Smooth muscle cell (in vitro differentiated cells): ENCODE data around the gene TTC14. TPM values are rescaled to one million over a fixed set of nuclear protein-coding genes. Genes with fewer than 3 reads are reported as not detected.
"Not testable (repeated sequence)": the region's sequence is repeated elsewhere in the genome, so short reads cannot be mapped to it uniquely, and the experiment has no call there.

ENCODE experiments used
- DNase-seq: peaks from one replicate; lab custom pipeline; 2025; ENCODE audit not compliant: unreplicated experiment; lab: John Stamatoyannopoulos, UW
- H2AFZ ChIP-seq: fragments of 200-600 bp; sonication (generic); 2 replicates; pipeline ENCODE4 v1.6.0; 2016; ENCODE audit warnings: antibody characterized with exemption, low read depth, mild to moderate bottlenecking
- H3F3A ChIP-seq: fragments of 200-600 bp; sonication (generic); 2 replicates; pipeline ENCODE4 v1.6.0; 2017; ENCODE audit warnings: antibody characterized with exemption, low read depth
- H3K27ac ChIP-seq: fragments of 200-600 bp; sonication (generic); 2 replicates; pipeline ENCODE4 v1.5.1; 2016; ENCODE audit warnings: low read depth, mild to moderate bottlenecking
- H3K27me3 ChIP-seq: fragments of 200-600 bp; sonication (generic); 2 replicates; pipeline ENCODE4 v1.6.1; 2016; ENCODE audit warnings: low read depth, mild to moderate bottlenecking
- H3K36me3 ChIP-seq: fragments of 200-600 bp; sonication (generic); 2 replicates; pipeline ENCODE4 v1.5.1; 2016; ENCODE audit warnings: low read depth
- H3K4me1 ChIP-seq: fragments of 200-600 bp; sonication (generic); 2 replicates; pipeline ENCODE4 v1.5.1; 2016; ENCODE audit warnings: low read depth
- H3K4me2 ChIP-seq: fragments of 200-600 bp; sonication (generic); 2 replicates; pipeline ENCODE4 v1.6.0; 2016; ENCODE audit warnings: mild to moderate bottlenecking
- H3K4me3 ChIP-seq: fragments of 200-600 bp; sonication (generic); 2 replicates; pipeline ENCODE4 v1.5.1; 2016; ENCODE audit warnings: mild to moderate bottlenecking
- H3K79me2 ChIP-seq: fragments of 200-600 bp; sonication (generic); 2 replicates; pipeline ENCODE4 v1.6.0; 2016; ENCODE audit warnings: low read depth, mild to moderate bottlenecking
- H3K9ac ChIP-seq: fragments of 200-600 bp; sonication (generic); 2 replicates; pipeline ENCODE4 v1.6.0; 2016; ENCODE audit warnings: low read depth
- H3K9me3 ChIP-seq: fragments of 200-600 bp; sonication (generic); replicated peaks from 2 replicates; pipeline ENCODE4 v1.5.1; 2016; ENCODE audit warnings: low read depth
- H4K20me1 ChIP-seq: fragments of 200-600 bp; sonication (generic); 2 replicates; pipeline ENCODE4 v1.6.0; 2016; ENCODE audit warnings: low read depth
- CTCF ChIP-seq: fragments of 200-600 bp; sonication (generic); IDR thresholded peaks from 2 replicates; pipeline ENCODE4 v1.5.1; 2017; ENCODE audit warnings: borderline replicate concordance, mild to moderate bottlenecking, antibody characterized with exemption; ENCODE audit not compliant: insufficient read depth, poor library complexity, severe bottlenecking
- WGBS: methylation state at CpG from one replicate; pipeline ENCODE4 v1.1.7; 2016; ENCODE audit warnings: low lambda C conversion rate; 5-methylcytosine and 5-hydroxymethylcytosine counted together
- polyA plus RNA-seq: library from polyadenylated mRNA; unstranded; fragments of >200 nt; fragmentation: Nextera tagmentation; extraction: Ambion mirVana; gene quantifications from 2 replicates; pipeline ENCODE4 v1.2.1, GENCODE V29; 2016
- total RNA-seq: library from RNA; depleted of rRNA; stranded (reverse); fragments of >200 nt; gene quantifications from 2 replicates; pipeline ENCODE4 v1.2.3, GENCODE V29; 2014

Gene TTC14
- total and polyA plus RNA-seq, 2 experiments from 2014 or later = 6.2 to 53.1 TPM

DNA sequence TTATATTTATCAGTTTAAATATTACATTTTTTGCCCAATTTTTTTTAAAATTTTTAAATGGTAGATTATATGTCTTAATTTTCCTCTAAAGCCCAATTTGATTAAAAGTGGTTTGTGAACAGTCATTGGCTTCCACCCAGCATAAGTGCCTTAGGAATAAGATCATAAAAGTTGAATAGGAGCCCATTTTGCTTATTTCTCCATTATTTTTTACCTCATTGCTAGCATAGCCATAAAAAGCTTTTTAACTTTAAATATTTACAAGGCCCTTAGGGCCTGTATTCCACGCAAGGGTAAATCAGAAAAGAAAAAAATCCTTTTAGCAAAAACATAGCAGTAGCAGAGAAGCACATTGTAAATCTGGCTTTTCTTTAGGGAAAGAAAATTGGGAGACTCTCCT is 9.0 kb downstream of the TTC14 start:
- no peaks in the 10 kb centered on the region for H3K27me3 ChIP-seq
- no peak for TF ChIP-seq CTCF
- no peak overlapping the region for H3K27ac ChIP-seq
- no peaks in the 10 kb centered on the region for H3F3A ChIP-seq
- H3K4me2 ChIP-seq = no peak overlapping the region
- H3K4me1 ChIP-seq = no peaks in the 10 kb centered on the region
- no peak overlapping the region for H3K4me3 ChIP-seq
- DNase-seq = no peak
- no peaks in the 10 kb centered on the region for H4K20me1 ChIP-seq
- H3K36me3 ChIP-seq = peaks cover 36% of the 10 kb centered on the region
- no peak overlapping the region for H3K9ac ChIP-seq
- H3K79me2 ChIP-seq = no peaks in the 10 kb centered on the region
- 100% methylated on average over 1 of the region's 1 CpG for WGBS
- no peak overlapping the region for H2AFZ ChIP-seq
- H3K9me3 ChIP-seq = no peaks in the 10 kb centered on the region

- no peak for TF ChIP-seq CTCF
- Histone ChIP-seq H3K4me3 (no peak overlapping the region), H4K20me1 (no peaks in the 10 kb centered on the region)
Measured at GRCh38 chr3:180612364-180612763, 10.4 kb downstream of the TTC14 start.

GRCh38 chr3:180615954-180616353 is 14.0 kb downstream of the TTC14 start:
- H3K4me2 ChIP-seq = no peak overlapping the region
- H3K79me2 ChIP-seq = no peaks in the 10 kb centered on the region
- no peak overlapping the region for H3K4me3 ChIP-seq
- TF ChIP-seq CTCF = no peak
- H2AFZ ChIP-seq = no peak overlapping the region
- no peaks in the 10 kb centered on the region for H3K9me3 ChIP-seq
- peaks cover 2% of the 10 kb centered on the region for H3K36me3 ChIP-seq
- no peak overlapping the region for H3K9ac ChIP-seq
- WGBS = 70% methylated on average over 3 of the region's 3 CpGs
- H3K27ac ChIP-seq = no peak overlapping the region
- no peak for DNase-seq
- no peaks in the 10 kb centered on the region for H3F3A ChIP-seq
- H3K27me3 ChIP-seq = no peaks in the 10 kb centered on the region
- no peaks in the 10 kb centered on the region for H4K20me1 ChIP-seq
- H3K4me1 ChIP-seq = no peaks in the 10 kb centered on the region

More at GRCh38 chr3:180612364-180612763, 10.4 kb downstream of the TTC14 start:
- H2AFZ ChIP-seq = no peak overlapping the region
- no peaks in the 10 kb centered on the region for H3K27me3 ChIP-seq
- H3K4me1 ChIP-seq = no peaks in the 10 kb centered on the region
- no peak overlapping the region for H3K4me2 ChIP-seq
- no peak overlapping the region for H3K9ac ChIP-seq
- no peaks in the 10 kb centered on the region for H3K79me2 ChIP-seq
- peaks cover 24% of the 10 kb centered on the region for H3K36me3 ChIP-seq
- DNase-seq = no peak
- no peaks in the 10 kb centered on the region for H3F3A ChIP-seq
- 95% methylated on average over 5 of the region's 5 CpGs for WGBS
- H3K9me3 ChIP-seq = no peaks in the 10 kb centered on the region
- H3K27ac ChIP-seq = no peak overlapping the region

DNA sequence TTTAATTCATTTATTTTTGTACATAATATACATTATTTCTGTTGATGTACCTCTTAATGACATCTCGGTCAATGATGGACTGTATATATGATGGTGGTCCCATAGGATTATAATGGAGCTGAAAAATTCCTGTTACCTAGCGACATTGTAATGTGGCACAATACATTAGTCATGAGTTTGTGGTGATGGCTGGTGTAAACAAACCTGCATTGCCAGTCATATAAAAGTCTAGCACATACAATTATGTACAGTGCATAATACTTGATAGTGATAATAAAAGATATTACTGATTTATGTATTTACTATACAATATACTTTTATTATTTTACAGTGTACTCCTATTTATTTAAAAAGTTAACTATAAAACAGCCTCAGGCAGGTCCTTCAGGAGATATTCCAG is 15.1 kb downstream of the TTC14 start:
- DNase-seq = no peak
- Histone ChIP-seq H3K27ac (no peak overlapping the region), H3K4me2 (no peak overlapping the region), H3F3A (no peaks in the 10 kb centered on the region), H3K79me2 (no peaks in the 10 kb centered on the region), H3K36me3 (no peaks in the 10 kb centered on the region), H4K20me1 (no peaks in the 10 kb centered on the region), H3K9ac (no peak overlapping the region), H2AFZ (no peak overlapping the region), H3K27me3 (no peaks in the 10 kb centered on the region), H3K4me1 (no peaks in the 10 kb centered on the region), H3K9me3 (no peaks in the 10 kb centered on the region), H3K4me3 (no peak overlapping the region)
- no peak for TF ChIP-seq CTCF
- WGBS = 95% methylated on average over 2 of the region's 2 CpGs

DNA sequence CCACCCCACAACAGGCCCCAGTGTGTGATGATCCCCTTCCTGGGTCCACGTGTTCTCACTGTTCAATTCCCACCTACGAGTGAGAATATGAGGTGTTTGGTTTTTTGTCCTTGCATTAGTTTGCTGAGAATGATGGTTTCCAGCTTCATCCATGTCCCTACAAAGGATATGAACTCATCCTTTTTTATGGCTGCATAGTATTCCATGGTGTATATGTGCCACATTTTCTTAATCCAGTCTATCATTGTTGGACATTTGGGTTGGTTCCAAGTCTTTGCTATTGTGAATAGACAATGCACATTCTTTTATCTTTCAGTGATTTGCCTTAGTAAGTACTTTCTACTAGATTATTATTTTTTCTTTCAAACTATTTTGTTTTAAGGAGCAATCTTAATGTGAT is 16.6 kb downstream of the TTC14 start:
- not testable (repeated sequence) for H3K4me1 ChIP-seq, H3K27me3 ChIP-seq, H3K27ac ChIP-seq, DNase-seq, H3K79me2 ChIP-seq, H3K9me3 ChIP-seq, H3K4me2 ChIP-seq, H4K20me1 ChIP-seq, H3K4me3 ChIP-seq, H3K9ac ChIP-seq, H2AFZ ChIP-seq, H3F3A ChIP-seq, H3K36me3 ChIP-seq
- 88% methylated on average over 2 of the region's 2 CpGs for WGBS
